Uterus (tissue), 2 donors: ENCODE results near the gene CA12.

Experiments
- CTCF ChIP-seq, 4 experiments: fragments of 200-600 bp in 2 of 4; fragments of 450-650 bp in 2 of 4; sonication (generic) in 2 of 4; IDR thresholded peaks; one replicate each; pipeline ENCODE4 v1.5.1; 2016 to 2019; ENCODE audit warnings: antibody characterized with exemption in 4 of 4, mild to moderate bottlenecking in 2 of 4, moderate library complexity in 1 of 4
- POLR2A ChIP-seq, 2 donors: fragments of 450-650 bp; IDR thresholded peaks; one replicate each; pipeline ENCODE4 v1.6.1; 2016; ENCODE audit warnings: antibody characterized with exemption in 2 of 2, mild to moderate bottlenecking in 1 of 2, moderate library complexity in 1 of 2

GRCh38 chr15:63362196-63362595 lies 19.4 kb downstream of the CA12 start:
- TF ChIP-seq CTCF (IDR thresholded peaks at IDR 0.05) (no peak), POLR2A (IDR thresholded peaks at IDR 0.05) (no peak)
